Ovary (tissue), 3 donors: ENCODE data around the gene EXD3.

Experiments
- CTCF ChIP-seq, 3 donors: fragments of 450-650 bp in 2 of 3; fragments of 200-600 bp in 1 of 3; IDR thresholded peaks; one replicate each; pipeline versions ENCODE4 v1.5.1 to v1.8.0; 2016 to 2022; ENCODE audit warnings: antibody characterized with exemption in 3 of 3, mild to moderate bottlenecking in 1 of 3
- EP300 ChIP-seq: sonication (generic); formaldehyde crosslinking; IDR thresholded peaks from one replicate; pipeline ENCODE4 v1.6.1; 2017; ENCODE audit warnings: antibody characterized with exemption
- POLR2A ChIP-seq: fragments of 450-650 bp; IDR thresholded peaks from one replicate; pipeline ENCODE4 v1.6.1; 2017; ENCODE audit warnings: antibody characterized with exemption, mild to moderate bottlenecking, moderate library complexity
- donor health status: DM: no; HTN: no; CAD: no.

GRCh38 chr9:137318602-137319001 is 104.4 kb downstream of the EXD3 start:
- TF ChIP-seq POLR2A (no peak), EP300 (no peak), CTCF (IDR thresholded peaks at IDR 0.05) (no peak)
